Urinary bladder (tissue), 4 donors: ENCODE results near the gene HHAT. TPM values are rescaled to one million over a fixed set of nuclear protein-coding genes. Genes with fewer than 3 reads are reported as not detected.

Experiments
- DNase-seq: peaks from one replicate; pipeline ENCODE4 v3.0.0-alpha.2; 2015; ENCODE audit errors: extremely low spot score
- H3K27ac ChIP-seq: one replicate; pipeline ENCODE4 v1.5.1; 2013; ENCODE audit warnings: low read depth, mild to moderate bottlenecking, moderate library complexity
- H3K36me3 ChIP-seq: one replicate; pipeline ENCODE4 v1.6.1; 2013; ENCODE audit warnings: mild to moderate bottlenecking, moderate library complexity; ENCODE audit not compliant: insufficient read depth
- H3K4me1 ChIP-seq: one replicate; pipeline ENCODE4 v1.6.1; 2013; ENCODE audit warnings: mild to moderate bottlenecking, moderate library complexity; ENCODE audit not compliant: insufficient read depth
- H3K4me3 ChIP-seq: one replicate; pipeline ENCODE4 v1.5.1; 2013; ENCODE audit warnings: low read depth, low read length
- WGBS: extraction: QIAGEN DNeasy Blood & Tissue Kit; methylation state at CpG from one replicate; pipeline ENCODE4 v1.1.7; 2013; 5-methylcytosine and 5-hydroxymethylcytosine counted together
- polyA plus RNA-seq: library from polyadenylated mRNA; stranded (reverse); fragments of 200-250 nt; gene quantifications from one replicate; pipeline ENCODE4 v1.2.3, GENCODE V29; 2013
- total RNA-seq: library from RNA; depleted of rRNA; stranded (reverse); fragments of >200 nt; gene quantifications from one replicate; pipeline ENCODE4 v1.2.3, GENCODE V29; 2014
- donor health status: healthy with polysubstance abuse.
- donor health status: healthy.

HHAT gene
- total and polyA plus RNA-seq, 2 donors: 3.3 to 10.8 TPM

DNA sequence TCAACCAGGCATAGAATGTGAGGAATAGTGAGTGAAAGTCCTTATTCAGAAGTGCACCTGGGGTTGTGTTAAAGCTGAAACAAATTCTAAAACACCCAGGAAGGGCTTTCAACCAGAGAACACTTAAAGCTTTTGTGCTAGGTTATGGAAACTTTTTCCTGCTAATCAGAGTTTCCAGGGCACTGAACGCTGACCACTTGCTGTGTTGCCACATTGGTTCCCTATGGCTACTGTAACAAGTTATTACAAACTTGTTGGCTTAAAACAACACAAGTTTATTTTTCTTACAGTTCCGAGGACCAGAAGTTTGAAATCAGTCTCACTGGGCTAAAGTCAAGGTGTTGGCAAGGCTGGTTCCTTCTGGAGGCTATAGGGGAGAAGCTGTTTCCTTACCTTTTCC is 300.6 kb downstream of the HHAT start:
- H3K4me3 ChIP-seq: no peak overlapping the region
- DNase-seq: no peak
- H3K36me3 ChIP-seq: no peaks in the 10 kb centered on the region
- no peaks in the 10 kb centered on the region for H3K4me1 ChIP-seq
- no peak overlapping the region for H3K27ac ChIP-seq
- 94% methylated on average over 2 of the region's 2 CpGs for WGBS

DNA sequence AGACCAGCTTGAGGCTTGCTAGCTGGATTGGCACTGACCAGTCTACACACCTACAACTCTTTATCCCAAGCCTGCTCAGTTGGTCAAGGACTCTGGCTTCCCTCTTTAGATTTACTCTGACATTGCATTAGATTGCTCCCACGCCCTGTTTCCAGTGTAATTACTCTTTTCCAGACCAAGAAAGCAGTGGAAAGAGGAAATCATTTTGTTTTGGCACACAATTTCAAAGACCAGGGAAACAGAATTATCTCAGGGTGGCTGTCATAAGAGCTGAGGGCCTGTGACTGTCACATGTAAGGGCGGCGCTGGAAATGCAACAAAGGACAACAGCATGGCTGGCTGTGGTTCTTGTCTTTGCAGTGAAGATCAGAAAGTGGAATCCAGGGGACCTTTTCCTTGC is 302.7 kb downstream of the HHAT start:
- H3K4me3 ChIP-seq: no peak overlapping the region
- 92% methylated on average over 3 of the region's 3 CpGs for WGBS
- H3K4me1 ChIP-seq: no peaks in the 10 kb centered on the region
- no peaks in the 10 kb centered on the region for H3K36me3 ChIP-seq
- DNase-seq: no peak
- no peak overlapping the region for H3K27ac ChIP-seq

DNA sequence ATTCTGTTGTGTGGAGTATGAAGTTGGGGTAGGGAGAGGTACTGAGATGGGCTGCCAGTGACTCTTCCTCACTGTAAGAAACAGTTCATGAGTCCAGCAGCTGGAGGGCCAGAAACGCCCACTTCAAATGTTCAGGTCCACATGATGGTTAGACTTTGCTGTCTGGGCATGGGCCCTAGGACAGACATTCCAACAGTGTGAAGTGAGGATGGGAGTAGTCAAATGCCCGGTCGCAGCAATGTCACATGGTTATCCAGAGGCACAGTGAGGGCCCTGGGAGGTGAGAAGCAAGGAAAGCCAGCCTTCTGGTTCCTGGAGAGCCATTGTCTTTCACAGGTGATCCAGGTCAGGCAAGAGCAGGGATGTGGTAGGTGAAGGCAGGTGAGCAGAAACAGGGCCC is 304.4 kb downstream of the HHAT start:
- 91% methylated on average over 3 of the region's 3 CpGs for WGBS
- no peak for DNase-seq
- Histone ChIP-seq H3K4me3 (no peak overlapping the region), H3K36me3 (no peaks in the 10 kb centered on the region), H3K4me1 (no peaks in the 10 kb centered on the region), H3K27ac (no peak overlapping the region)

DNA sequence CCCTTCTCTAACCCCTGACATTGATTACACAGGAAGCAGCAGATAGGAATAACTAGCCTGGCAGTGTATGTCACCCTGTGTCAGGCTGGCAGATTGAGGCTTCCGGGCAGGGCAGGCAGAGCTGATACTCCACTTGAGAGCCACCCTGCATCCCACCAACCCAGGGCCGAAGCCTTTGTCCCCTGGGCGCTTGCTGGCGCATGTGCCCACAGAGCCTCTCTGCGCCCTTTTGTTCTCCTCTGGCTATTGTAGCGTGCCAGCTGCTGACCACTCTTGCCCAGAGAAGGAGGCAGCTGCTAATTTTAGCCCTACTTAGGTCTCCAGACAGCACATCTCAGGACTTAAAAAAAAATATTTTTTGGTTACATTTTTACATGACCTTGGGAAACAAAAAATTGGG is 304.9 kb downstream of the HHAT start:
- DNase-seq: no peak
- Histone ChIP-seq H3K27ac (no peak overlapping the region), H3K4me1 (no peaks in the 10 kb centered on the region), H3K36me3 (no peaks in the 10 kb centered on the region), H3K4me3 (no peak overlapping the region)
- 95% methylated on average over 6 of the region's 6 CpGs for WGBS

DNA sequence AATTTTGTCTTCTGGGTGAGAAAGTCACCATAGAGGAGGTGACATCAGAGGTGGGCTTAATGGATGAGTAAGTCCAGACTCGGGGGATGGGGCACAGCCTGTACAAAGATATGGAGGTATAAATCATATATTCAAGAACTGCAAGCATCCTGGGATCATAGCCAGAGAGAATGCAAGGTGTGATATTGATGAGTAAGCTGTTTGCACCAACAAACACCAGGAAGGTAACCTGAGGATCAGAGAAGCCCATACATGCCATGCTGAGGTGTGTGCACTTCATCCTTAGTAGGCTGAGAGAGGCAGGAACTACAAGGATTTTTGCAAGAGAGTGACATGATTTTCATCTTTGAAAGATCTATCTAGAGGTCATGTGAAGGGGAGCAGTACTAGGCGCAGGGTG is 306.4 kb downstream of the HHAT start:
- no peak for DNase-seq
- no peaks in the 10 kb centered on the region for H3K36me3 ChIP-seq
- H3K27ac ChIP-seq: no peak overlapping the region
- no peak overlapping the region for H3K4me3 ChIP-seq
- H3K4me1 ChIP-seq: no peaks in the 10 kb centered on the region
- 88% methylated on average over 2 of the region's 2 CpGs for WGBS

DNA sequence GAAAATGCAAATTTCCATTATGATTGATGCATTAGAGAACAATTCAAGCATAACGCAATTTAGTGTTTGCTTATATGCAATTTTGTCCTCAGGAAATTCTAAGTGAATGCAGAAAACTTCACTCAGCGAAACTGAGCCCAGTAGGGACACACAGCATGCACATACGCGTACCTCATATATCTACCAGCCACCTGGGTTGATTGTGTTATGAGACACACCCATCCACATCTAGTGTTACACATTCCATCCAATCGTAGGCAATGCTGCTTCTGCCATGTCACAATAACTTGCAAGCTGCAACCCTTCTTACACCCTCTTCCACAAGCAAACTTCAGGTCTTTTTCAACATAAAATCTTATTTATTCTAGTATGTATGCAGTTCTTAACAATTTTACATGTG is 312.9 kb downstream of the HHAT start:
- Histone ChIP-seq H3K4me1 (no peaks in the 10 kb centered on the region), H3K4me3 (no peak overlapping the region), H3K36me3 (no peaks in the 10 kb centered on the region), H3K27ac (no peak overlapping the region)
- WGBS: 89% methylated on average over 5 of the region's 5 CpGs
- DNase-seq: no peak

DNA sequence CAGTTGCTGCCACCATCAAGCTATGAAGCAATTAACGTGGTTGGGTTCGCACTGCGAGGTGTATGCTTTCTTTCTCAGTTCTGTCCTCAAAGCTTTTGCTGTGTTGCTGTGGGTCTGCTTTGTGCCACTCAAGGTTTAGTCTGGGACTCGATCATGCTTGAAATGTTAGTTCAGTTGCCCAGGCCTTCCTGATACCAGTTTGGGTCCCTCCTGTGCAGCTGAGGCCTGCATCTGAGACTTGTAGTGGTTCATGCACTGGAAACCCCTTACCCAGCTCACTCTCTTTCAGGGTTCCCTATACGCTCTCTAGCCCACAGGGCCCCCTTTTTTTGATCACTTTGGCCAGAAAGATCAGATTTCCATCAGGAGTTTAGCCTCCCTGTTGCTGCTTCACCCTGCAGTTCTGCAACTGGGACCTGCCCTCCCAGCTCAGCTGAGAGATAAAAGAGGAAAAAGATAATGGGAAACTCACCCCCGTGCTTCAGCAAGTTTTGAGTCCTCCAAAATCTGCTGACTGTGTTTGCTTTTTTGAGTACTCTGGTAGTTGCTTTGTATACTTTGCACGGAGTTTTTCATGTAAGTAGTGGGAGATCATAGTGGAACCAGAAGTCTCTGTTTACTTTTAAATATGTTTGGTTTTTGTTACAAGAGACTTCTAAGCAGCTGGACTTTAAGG is 317.0 kb downstream of the HHAT start:
- Histone ChIP-seq H3K36me3 (no peaks in the 10 kb centered on the region), H3K27ac (no peak overlapping the region), H3K4me3 (no peak overlapping the region), H3K4me1 (no peaks in the 10 kb centered on the region)
- no peak for DNase-seq
- 69% methylated on average over 7 of the region's 7 CpGs for WGBS

DNA sequence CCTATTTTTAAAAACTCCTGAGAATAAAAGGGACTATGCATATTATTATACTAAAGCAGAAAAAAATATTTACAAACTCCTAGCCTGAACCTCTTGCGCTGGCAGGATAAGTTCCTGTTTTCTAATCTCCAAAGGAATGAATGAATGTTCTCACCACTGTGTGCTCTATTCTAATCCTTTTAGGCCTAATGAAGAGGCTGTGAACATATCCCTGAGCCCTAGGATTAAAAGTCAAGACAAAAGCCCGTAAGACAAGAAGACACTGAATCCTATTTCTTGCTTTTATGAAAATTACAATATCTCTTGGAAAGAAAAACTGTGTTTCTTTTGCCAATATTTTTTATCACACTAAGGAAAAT is 317.5 kb downstream of the HHAT start:
- H3K4me1 ChIP-seq: no peaks in the 10 kb centered on the region
- DNase-seq: no peak
- no peaks in the 10 kb centered on the region for H3K36me3 ChIP-seq
- no peak overlapping the region for H3K4me3 ChIP-seq
- 46% methylated on average over 2 of the region's 2 CpGs for WGBS
- H3K27ac ChIP-seq: no peak overlapping the region

DNA sequence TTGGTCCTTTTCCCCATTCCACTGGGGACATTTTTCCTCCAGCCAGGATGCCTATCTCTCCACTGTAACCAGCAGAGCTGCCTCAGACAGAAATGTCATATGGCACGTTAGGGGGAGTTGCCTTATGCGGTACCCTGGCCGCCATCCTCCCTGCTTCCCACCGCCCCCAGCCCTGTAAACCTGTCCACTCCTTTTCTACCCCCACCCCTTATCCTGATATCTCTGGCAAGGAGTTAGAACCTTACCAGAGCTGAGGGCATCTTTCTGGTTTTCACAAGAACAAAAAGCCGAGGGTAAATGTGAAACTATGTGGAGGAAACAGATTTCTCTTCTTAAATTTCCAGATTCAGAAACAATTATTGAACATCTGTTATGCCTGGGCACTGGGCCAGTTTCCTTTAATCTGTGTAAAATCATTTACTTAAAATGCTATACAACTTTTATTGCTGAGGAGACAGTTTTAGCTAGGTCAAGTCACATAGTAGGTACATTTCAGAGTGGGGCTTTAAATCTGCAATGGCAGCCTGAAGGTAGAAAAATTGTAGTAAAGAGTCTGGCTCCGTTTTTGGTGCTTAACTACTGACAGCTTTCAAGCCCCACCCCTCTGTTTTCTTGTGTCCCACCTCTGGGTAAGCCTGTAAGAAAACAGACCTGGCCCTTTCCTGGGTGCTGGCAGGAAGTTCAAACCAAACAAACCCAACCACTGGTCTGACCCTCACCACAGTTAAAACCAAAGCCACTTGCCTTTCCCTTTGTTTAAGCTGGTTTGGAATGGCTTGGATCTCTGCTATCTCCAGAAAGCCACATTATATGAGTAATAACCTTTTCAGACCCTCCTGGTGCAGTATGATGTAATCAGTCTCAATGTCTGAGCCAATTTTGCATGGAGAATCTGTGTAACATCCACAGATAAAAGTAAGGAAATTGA is 319.0 kb downstream of the HHAT start:
- Histone ChIP-seq H3K27ac (no peak overlapping the region), H3K4me1 (no peaks in the 10 kb centered on the region), H3K4me3 (no peak overlapping the region), H3K36me3 (no peaks in the 10 kb centered on the region)
- 67% methylated on average over 6 of the region's 6 CpGs for WGBS
- no peak for DNase-seq

DNA sequence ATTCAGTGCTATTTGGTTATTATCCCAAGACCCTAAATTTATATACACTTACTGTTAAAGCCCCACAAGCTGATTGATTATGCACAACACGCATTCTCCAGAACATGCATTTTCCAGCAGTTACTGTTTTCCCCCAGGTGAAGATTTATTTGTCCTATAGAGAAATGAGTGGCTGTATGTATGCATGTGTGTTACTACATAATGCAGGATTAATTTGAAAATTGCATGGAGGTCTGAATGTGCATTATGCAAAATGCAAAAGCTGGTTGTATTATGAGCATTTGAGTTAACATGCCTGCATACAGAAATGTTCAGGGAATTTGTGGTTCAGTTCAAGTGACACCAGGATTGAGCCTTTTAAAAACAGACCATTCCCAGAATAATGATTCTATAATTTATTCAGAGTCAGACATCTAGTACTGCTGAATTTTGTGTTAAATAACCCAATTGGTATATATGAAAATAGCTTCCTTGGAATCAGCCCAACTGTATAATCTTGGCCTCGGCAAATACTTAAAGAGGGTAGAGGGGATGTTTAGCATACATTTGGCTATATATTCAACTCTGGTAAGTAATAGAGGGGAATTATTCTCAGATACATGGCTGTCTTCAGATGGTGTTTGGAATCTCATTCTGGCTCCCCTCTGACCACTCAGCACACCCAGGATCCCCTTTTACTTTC is 320.0 kb downstream of the HHAT start:
- H3K4me1 ChIP-seq: no peaks in the 10 kb centered on the region
- whole genome bisulfite sequencing: 72% methylated on average over 2 of the region's 2 CpGs
- no peak for DNase-seq
- no peak overlapping the region for H3K4me3 ChIP-seq
- H3K36me3 ChIP-seq: no peaks in the 10 kb centered on the region
- no peak overlapping the region for H3K27ac ChIP-seq

DNA sequence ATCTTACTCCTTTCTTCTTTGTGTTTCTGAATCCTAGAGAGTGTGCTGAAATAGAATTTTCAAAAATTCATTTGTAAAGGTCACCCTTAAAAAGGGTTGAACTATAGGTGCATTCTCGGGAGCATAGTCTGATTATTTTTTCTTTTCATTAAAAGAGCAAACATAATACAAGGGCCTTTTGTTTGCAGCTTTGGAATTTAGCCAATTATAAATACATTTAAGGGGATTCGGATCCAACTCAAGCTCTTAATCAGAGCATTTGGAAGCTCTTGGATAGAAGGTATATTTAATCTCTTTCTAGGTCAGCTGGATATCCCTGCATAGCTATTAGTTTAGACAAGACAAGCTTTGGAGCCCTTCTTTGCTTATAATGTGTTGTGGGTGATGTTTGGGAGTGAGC is 321.7 kb downstream of the HHAT start:
- Histone ChIP-seq H3K4me3 (no peak overlapping the region), H3K36me3 (no peaks in the 10 kb centered on the region), H3K27ac (no peak overlapping the region), H3K4me1 (no peaks in the 10 kb centered on the region)
- no peak for DNase-seq
- 63% methylated on average over 2 of the region's 2 CpGs for WGBS

DNA sequence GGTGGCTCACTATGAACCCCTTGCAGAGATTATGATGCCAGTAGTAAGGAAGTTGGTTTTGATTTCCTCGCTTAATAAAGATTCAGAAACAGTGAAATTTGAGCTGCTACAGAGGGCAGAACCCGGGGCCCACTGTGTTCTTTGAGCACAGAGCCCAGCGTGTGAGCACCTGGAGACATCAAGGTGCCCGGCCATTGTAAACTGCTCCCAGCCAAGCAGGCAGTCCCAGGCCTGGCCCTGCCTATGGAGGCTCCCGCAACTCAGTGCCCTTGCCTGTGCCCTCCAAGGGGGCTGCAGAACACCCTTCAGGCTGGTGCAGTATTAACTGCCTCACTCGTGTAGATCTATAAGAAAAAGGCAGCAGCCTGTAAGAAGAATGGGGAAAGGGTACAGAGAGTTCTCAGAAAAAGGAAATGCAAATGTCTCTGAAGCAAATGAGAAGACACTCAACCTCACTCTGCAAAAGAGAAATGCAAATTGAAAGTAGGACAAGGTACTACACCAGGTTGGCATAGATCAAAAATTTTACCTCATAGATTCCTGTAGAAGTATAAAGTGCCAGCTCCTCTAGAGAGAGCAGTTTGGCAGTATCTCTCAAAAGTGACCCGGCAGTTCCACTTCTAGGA is 323.7 kb downstream of the HHAT start:
- DNase-seq: no peak
- peaks cover 2% of the 10 kb centered on the region for H3K36me3 ChIP-seq
- H3K4me3 ChIP-seq: no peak overlapping the region
- no peak overlapping the region for H3K27ac ChIP-seq
- WGBS: 92% methylated on average over 7 of the region's 7 CpGs
- no peaks in the 10 kb centered on the region for H3K4me1 ChIP-seq

DNA sequence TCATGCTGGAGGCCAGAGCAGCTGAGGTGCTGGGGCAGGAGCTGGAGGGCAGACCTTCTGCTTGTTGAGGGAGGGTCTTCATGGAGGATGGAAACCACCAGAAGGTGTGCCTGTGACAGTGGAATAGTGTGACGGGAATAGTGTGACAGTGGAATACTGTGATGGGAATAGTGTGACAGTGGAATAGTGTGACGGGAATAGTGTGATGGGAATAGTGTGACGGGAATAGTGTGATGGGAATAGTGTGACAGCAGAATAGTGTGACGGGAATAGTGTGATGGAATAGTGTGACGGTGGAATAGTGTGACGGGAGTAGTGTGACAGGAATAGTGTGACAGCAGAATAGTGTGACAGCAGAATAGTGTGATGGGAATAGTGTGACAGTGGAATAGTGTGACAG is 325.1 kb downstream of the HHAT start:
- Histone ChIP-seq H3K4me1 (no peaks in the 10 kb centered on the region), H3K4me3 (no peak overlapping the region), H3K27ac (no peak overlapping the region), H3K36me3 (peaks cover 2% of the 10 kb centered on the region)
- no peak for DNase-seq
- WGBS: 68% methylated on average over 6 of the region's 6 CpGs
